Heart right ventricle (tissue), 16 donors: ENCODE data around the gene SLMAP. TPM values are rescaled to one million over a fixed set of nuclear protein-coding genes. Genes with fewer than 3 reads are reported as not detected.

Experiments
- ATAC-seq, 8 donors: fragments of 200-7000 bp; cut with Tn5 transposase; one replicate each; pipeline ENCODE4 v1.9.1; 2020; ENCODE audit warnings: mild to moderate bottlenecking in 8 of 8, moderate library complexity in 8 of 8, moderate number of reproducible peaks in 1 of 8
- DNase-seq, 2 donors: peaks; one replicate each; pipeline ENCODE4 v3.0.0-alpha.2; 2020
- H3K27ac ChIP-seq, 10 donors: fragments of 200-600 bp; sonication (generic) in 2 of 10; one replicate each; pipeline versions ENCODE4 v1.5.0 to v1.8.0; 2020 to 2022; ENCODE audit warnings: mild to moderate bottlenecking in 3 of 10
- H3K27me3 ChIP-seq, 7 donors: fragments of 200-600 bp; one replicate each; pipeline ENCODE4 v1.8.0; 2021 to 2022; ENCODE audit warnings: mild to moderate bottlenecking in 2 of 7
- H3K36me3 ChIP-seq, 9 donors: fragments of 200-600 bp; sonication (generic) in 1 of 9; one replicate each; pipeline versions ENCODE4 v1.5.0 to v1.8.0; 2020 to 2022; ENCODE audit warnings: mild to moderate bottlenecking in 2 of 9
- H3K4me1 ChIP-seq, 9 donors: fragments of 200-600 bp; sonication (generic) in 1 of 9; one replicate each; pipeline versions ENCODE4 v1.5.0 to v1.8.0; 2020 to 2022; ENCODE audit warnings: mild to moderate bottlenecking in 4 of 9
- H3K4me3 ChIP-seq, 10 donors: fragments of 200-600 bp; sonication (generic) in 2 of 10; one replicate each; pipeline versions ENCODE4 v1.5.0 to v1.8.0; 2020 to 2022; ENCODE audit warnings: mild to moderate bottlenecking in 7 of 10, moderate library complexity in 2 of 10
- H3K9me3 ChIP-seq, 11 donors: fragments of 200-600 bp in 10 of 11; sonication (generic) in 2 of 11; one replicate each; pipeline versions ENCODE4 v1.5.0 to v1.8.0; 2013 to 2022; ENCODE audit warnings: mild to moderate bottlenecking in 2 of 11, control low read depth in 1 of 11, moderate library complexity in 1 of 11
- WGBS, 2 donors: extraction: QIAGEN DNeasy Blood & Tissue Kit; methylation state at CpG; one replicate each; pipeline ENCODE4 v1.1.7; 2013; ENCODE audit warnings: inconsistent platforms in 1 of 2; 5-methylcytosine and 5-hydroxymethylcytosine counted together
- intact Hi-C, 10 donors: fragments of 100-400 bp; cut with DNase I; formaldehyde crosslinking; loops; one replicate each; pipeline versions ENCODE4 v1.11.1 to v1.14.2; 2022
- polyA plus RNA-seq, 2 donors: library from polyadenylated mRNA; stranded (reverse); fragments of 200-250 nt; gene quantifications; one replicate each; pipeline ENCODE4 v1.2.3, GENCODE V29; 2013
- total RNA-seq, 10 donors: library from RNA; stranded (reverse); fragmentation: NEBNext Ultra II Directional in 3 of 10; extraction: Animal tissue kit (Norgen Biotek cat#: 25700) in 3 of 10; gene quantifications; one replicate each; pipeline versions ENCODE4 v1.2.1 to v1.2.4, GENCODE V29; 2021 to 2023
- TF ChIP-seq, protein P1 (sequence below), 9 donors: fragments of 200-600 bp; sonication (generic) in 2 of 9; IDR thresholded peaks; one replicate each; pipeline versions ENCODE4 v1.5.0 to v1.8.0; 2021 to 2022; ENCODE audit warnings: antibody characterized with exemption in 9 of 9, mild to moderate bottlenecking in 5 of 9, moderate library complexity in 1 of 9
- donor health status: Arrhythmogenic right ventricular cardiomyopathy.
- donor health status: ischemic (EF 13 %, LVEDD 7.1; RV severe dilation, severe dysfunction).
- donor health status: healthy with polysubstance abuse.
- donor health status: DM: no; HTN: yes; CAD: no.
- donor health status: DM: no; HTN: no; CAD: no.
- donor health status: ischemic (EF 25% LVEDD 6.9; RV normal size, moderate dysfunction).
- donor health status: ischemic (EF 25% LVEDD 5.7; RV mildly dilated, moderate dysfunction).
- donor health status: healthy.
- donor health status: DM: yes; HTN: yes; CAD: no.
- donor health status: Ischemic cardiomyopathy.
- donor health status: ischemic (EF 35%, LVEDD 5.7; RV mildly dilated, moderate dysfunction).
- donor health status: nonischemic (EF 11% LVEDD 7.7; RV severe dilation, severe dysfunction).
- donor health status: DM: yes; HTN: yes; CAD: no.
- donor health status: PGD.
- donor health status: ischemic (EF 29% LVEDD 5.4; RV normal size, mild dysfunction).
- donor health status: nonischemic (EF 23%, LVEDD 6.1; RV moderate dilation, normal function).

The SLMAP gene
- total and polyA plus RNA-seq, 12 donors = 65.8 to 724 (median 341) TPM

DNA sequence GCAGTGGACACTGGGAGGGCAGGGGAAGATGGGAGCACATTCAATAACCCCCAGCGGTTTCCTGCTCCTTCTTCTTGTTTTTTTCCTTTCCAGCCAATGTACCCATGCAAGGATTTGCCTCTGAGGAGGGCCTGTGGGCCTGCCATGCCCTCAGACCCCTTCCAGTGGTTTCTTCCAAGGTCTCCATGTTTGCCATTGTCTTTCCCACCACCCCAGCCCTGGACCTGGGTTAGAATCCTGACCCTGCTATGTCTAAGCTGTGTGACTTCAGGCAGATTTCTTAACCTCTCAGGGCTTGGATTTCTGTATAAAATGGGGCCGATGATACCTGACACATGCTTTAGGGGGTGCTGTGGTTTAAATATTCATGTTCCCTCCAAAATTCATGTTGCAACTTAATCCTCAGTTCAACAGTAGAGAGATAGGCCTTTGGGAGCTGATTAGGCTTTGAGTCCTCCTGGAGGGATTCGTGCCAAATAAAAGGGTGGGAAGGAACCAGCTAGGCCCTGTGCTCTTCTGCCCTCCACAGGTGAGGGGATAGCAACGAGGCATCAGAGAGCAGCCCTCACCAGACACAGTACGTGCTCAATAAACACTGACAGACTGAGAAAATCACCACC, 205.8 kb downstream of the SLMAP start:
- no peak for ATAC-seq

DNA sequence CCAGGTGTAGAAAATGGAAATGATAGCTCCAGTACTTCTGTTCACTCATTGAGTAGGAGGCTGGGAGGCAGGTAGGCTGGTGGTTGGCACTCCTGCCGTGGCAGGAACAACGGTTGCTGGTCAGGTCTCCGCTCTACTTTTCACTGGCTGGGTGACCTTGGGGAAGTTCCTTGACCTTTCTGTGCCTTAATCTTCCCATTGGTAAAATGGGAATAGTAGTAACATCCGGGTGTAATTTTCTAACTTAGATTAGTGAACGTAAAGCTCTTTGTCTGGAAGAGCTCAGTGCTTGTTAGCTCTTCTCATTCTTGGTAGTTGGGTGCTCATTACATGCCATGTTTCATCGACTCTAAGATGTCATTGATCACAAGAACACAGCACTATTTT, 206.3 kb downstream of the SLMAP start:
- no peaks in the 10 kb centered on the region for H3K36me3 ChIP-seq
- H3K4me1 ChIP-seq = peaks cover 8 to 30% (median 20%) of the 10 kb centered on the region in 9 donors
- H3K9me3 ChIP-seq = no peaks in the 10 kb centered on the region
- no peak overlapping the region for H3K27ac ChIP-seq
- DNase-seq (no peak), ATAC-seq (no peak)
- TF ChIP-seq, protein P1, sequence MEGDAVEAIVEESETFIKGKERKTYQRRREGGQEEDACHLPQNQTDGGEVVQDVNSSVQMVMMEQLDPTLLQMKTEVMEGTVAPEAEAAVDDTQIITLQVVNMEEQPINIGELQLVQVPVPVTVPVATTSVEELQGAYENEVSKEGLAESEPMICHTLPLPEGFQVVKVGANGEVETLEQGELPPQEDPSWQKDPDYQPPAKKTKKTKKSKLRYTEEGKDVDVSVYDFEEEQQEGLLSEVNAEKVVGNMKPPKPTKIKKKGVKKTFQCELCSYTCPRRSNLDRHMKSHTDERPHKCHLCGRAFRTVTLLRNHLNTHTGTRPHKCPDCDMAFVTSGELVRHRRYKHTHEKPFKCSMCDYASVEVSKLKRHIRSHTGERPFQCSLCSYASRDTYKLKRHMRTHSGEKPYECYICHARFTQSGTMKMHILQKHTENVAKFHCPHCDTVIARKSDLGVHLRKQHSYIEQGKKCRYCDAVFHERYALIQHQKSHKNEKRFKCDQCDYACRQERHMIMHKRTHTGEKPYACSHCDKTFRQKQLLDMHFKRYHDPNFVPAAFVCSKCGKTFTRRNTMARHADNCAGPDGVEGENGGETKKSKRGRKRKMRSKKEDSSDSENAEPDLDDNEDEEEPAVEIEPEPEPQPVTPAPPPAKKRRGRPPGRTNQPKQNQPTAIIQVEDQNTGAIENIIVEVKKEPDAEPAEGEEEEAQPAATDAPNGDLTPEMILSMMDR (IDR thresholded peaks at IDR 0.05) = no peak
- WGBS, 2 donors = 88 to 94% methylated on average over 6 of the region's 6 CpGs
- no peaks in the 10 kb centered on the region for H3K27me3 ChIP-seq
- intact Hi-C loops = no loop called here
- no peak overlapping the region for H3K4me3 ChIP-seq

More for the DNA sequence above, 205.8 kb downstream of the SLMAP start:
- TF ChIP-seq, protein P1 (IDR thresholded peaks at IDR 0.05) = peak in 5 of 9 donors; percentile 17 to 39 (median 27)
- intact Hi-C loops = no loop called here
- peaks cover 8 to 35% (median 22%) of the 10 kb centered on the region in 9 donors for H3K4me1 ChIP-seq
- H3K9me3 ChIP-seq = no peaks in the 10 kb centered on the region
- H3K36me3 ChIP-seq = no peaks in the 10 kb centered on the region
- no peaks in the 10 kb centered on the region for H3K27me3 ChIP-seq
- H3K4me3 ChIP-seq = no peak overlapping the region
- DNase-seq = no peak
- WGBS, 2 donors = 84% methylated on average over 5 of the region's 5 CpGs
- no peak overlapping the region for H3K27ac ChIP-seq

DNA sequence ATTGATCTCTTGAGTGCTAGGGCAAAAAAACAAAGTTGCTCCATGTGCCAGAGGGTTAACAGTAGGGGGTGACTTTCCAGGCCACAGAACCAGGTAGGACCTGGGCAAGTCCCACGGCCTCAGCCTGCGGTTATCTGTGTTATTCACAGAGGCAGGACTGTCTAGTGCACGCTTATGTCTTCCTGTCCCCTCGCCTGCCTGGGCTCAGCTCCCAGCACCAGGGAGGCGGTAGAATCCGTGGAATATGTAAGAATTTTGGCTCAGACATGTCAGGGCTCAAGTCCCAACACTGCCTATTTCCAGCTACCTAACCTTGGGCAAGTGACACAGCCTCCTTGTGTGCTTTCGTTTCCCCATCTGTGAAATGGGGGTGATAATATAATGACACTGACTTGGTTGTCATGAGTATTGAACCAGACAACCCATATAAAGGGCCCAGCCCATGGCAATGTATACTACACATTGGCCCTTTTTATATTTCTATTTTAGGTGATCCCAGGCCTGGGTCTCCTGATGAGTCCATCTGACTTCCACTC, 207.8 kb downstream of the SLMAP start:
- DNase-seq (no peak), ATAC-seq (no peak)
- no peak overlapping the region for H3K4me3 ChIP-seq
- no peaks in the 10 kb centered on the region for H3K36me3 ChIP-seq
- intact Hi-C loops = no loop called here
- no peaks in the 10 kb centered on the region for H3K27me3 ChIP-seq
- peaks cover 6 to 22% (median 16%) of the 10 kb centered on the region in 9 donors for H3K4me1 ChIP-seq
- H3K27ac ChIP-seq = no peak overlapping the region
- TF ChIP-seq, protein P1 (IDR thresholded peaks at IDR 0.05) = no peak
- 60 to 69% methylated on average over 7 of the region's 7 CpGs for WGBS, 2 donors
- H3K9me3 ChIP-seq = no peaks in the 10 kb centered on the region

DNA sequence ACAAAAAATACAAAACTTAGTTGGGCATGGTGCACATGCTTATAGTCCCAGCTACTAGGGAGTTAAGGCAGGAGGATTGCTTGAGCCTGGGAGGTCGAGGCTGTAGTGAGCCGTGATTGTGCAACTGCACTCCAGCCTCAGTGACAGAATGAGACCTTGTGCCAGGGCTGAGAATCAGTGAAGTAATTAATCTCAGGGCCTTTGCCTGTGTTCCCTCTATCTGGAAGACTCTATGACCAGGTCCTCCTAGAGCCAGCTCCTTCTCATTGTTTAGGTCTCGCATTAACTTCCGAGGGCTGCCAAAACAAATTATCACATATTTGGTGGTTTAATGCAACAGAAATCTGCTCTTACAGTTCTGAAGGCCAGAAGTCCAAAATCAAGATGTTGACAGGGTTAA, 210.7 kb downstream of the SLMAP start:
- no peaks in the 10 kb centered on the region for H3K36me3 ChIP-seq
- no peak overlapping the region for H3K27ac ChIP-seq
- no peaks in the 10 kb centered on the region for H3K9me3 ChIP-seq
- ATAC-seq = no peak
- intact Hi-C loops = no loop called here
- no peak for DNase-seq
- TF ChIP-seq, protein P1 (IDR thresholded peaks at IDR 0.05) = no peak
- 48 to 67% methylated on average over 4 of the region's 4 CpGs for WGBS, 2 donors
- H3K27me3 ChIP-seq = no peaks in the 10 kb centered on the region
- H3K4me3 ChIP-seq = no peak overlapping the region
- H3K4me1 ChIP-seq = peaks cover 0 to 27% (median 18%) of the 10 kb centered on the region in 9 donors
